ENCODE results near the gene URB1.
"Not testable (repeated sequence)": the region's sequence is repeated elsewhere in the genome, so short reads cannot be mapped to it uniquely, and the experiment has no call there.

Gene URB1, protein sequence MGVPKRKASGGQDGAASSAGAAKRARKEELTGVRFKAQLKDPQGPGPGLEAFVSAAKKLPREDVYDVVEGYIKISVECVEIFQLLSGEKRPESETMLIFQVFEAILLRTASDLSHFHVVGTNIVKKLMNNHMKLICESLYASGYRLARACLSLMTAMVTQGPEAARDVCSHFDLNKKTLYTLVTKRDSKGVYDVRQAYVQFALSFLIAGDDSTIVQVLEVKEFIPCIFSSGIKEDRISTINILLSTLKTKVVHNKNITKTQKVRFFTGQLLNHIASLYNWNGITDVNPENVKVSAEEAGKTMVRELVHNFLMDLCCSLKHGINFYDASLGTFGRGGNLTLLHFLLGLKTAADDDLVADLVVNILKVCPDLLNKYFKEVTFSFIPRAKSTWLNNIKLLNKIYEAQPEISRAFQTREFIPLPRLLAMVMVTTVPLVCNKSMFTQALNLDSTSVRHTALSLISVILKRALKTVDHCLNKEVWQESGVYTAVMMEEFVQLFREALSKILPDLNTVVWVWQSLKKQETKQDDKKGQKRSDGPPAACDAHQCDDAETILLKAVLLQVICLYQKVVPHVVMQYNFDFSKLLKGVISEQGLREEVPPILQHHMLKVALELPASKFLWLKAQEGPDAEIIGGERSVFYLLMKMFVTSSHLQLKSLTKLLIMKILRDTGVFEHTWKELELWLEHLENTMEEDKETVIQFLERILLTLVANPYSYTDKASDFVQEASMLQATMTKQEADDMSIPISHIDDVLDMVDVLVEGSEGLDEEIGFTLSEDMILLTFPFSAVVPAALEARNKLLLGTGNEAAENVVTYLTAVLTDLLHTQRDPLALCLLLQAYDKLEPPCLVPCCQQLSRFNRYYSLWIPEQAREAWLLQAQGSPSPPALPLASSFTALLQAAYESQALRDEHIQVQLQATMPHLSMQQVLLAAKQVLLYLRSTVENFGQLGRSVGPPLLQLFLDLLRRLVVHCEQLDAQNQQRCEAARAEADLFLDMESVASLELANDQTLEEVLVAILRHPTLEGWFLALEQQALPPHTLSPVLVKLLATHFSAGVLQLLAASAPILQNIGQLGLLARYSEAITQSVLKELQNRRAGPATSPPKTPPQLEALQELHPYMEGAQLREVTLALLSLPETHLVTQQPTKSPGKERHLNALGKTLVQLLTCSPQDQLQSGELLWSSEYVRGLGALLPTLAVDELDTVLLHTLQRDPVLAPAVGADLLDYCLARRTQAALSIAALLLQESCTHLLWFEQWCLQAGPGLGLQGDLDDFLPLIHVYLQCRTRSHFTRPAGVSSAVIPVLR (N-terminal part only)
- 62.1 to 127 (median 76.9) reads per million in 4 experiments for total RNA-seq

DNA sequence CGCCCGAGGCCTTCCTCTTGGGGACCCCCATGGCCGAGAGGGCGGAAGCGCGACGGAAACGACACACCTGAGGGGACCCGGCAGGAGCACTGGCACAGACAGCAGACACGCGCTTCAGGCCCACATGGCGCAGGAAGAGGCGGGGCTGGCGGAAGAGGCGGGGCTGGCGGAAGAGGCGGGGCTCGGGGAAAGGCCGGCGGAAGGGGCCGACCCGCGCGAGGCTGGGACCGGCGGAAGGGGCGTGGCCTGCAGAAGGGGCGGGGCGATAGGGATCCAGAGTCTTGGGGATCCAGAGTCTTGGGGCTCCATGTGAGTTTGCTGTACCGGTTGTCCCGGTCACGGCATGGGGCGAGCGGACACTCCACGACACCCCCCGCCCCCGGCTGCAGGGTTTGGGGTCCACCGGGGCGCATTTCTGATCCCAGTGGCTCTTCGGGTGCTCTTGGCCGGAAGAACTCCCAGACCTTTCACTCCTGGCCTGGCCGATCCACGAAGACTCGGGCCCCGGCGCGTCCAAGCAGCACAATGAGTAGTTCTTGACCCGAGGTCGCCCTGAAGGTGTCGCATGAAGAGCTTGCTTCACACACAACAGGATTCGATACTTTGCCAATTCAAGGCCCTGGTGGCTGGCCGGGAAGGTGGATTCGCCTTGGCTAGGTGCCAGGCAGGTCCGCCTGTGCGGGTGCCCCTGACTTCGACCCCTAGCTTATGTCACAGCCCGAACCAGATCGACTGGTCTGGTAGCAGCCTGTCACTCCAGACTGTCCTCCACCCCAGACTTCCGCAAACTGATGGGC, at the start of gene URB1:
URB1 (minus strand) TSS at position 133 of the 797 bp plus-strand sequence; CDS start at position 31, 102 bp downstream.
- peak; percentile 94 for DNase-seq

DNA sequence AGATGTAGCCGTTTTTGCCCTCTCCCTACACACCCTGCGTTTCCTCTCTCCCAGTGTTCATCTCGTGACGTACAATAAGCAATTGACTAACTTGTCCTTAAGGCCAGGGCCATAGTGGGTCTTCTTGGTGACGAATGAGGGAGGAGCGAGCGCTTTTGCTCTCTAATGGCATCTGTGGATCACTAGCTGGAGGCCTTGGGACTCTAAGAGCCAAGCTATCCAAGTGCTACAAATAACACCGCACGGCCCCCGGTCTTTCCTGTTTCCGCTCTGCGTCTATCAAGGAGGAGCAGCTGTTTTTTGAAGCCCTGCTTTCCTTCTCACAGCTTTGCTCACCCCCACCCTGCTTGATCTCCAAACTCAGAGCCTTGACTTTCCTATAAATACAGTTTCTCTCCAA, 44.9 kb upstream of the URB1 start:
- DNase-seq, result no peak

DNA sequence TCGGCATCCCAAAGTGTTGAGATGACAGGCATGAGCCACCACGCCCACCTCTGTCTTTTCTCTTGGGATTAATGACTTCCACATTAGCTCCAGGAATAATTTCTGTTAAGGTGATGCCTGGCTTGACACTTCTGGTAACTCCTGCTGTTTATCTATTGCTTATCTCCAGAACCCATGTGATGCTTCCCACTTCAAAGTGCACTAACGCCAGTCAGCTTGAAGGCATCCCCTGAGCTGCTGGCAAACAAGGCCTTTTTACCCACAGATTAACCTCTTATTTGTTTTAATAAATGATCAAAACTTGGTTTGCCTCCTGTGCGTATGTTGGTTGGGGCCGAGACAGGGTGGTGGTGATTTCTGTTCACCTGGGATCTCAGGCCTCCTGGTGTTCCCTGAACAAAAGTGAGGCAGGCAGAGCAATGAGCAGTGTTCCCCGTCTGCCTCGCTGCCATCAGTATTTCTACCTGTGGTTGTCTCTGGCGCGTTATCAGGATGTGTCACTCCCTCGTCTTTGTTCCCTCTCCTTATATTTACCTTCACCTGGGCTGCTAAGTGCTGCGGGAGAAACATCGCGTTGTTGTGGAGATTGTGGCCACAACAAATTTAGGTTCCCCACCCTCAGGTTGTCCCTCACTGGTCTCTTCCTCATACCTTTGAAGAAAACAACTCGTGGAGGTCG, 40.3 kb upstream of the URB1 start:
- not testable (repeated sequence) for DNase-seq

DNA sequence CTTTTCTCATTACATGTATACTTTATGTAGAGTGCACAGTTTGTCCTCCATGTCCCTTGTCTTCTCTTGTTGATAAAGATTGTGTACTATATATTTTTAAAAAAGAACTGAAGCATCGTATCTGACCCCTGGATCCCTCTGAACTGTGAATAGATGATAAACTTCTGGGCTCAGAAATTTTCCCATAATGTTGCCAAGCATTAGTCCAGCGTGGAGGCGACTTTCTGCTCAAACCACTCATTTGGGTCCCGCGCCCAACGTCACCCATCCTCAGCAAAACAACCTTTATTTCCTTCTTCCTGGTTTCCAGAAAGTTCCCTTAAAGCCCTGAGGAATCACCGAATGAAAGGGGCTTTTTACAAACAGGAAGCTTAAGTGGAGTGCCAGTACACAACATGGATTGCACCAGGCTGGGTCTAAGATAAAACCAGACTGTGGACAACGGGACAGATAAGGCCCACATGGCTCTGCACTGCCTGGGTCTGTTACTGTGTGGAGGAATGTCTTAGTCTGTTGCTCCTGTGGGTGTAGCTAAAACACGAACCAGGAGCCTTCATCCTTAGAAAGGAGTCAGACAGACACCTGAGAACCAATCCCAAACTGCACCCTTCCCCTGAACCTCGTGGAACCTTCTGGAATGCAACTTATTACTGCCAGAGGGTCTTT, 35.3 kb upstream of the URB1 start:
- no peak for DNase-seq

DNA sequence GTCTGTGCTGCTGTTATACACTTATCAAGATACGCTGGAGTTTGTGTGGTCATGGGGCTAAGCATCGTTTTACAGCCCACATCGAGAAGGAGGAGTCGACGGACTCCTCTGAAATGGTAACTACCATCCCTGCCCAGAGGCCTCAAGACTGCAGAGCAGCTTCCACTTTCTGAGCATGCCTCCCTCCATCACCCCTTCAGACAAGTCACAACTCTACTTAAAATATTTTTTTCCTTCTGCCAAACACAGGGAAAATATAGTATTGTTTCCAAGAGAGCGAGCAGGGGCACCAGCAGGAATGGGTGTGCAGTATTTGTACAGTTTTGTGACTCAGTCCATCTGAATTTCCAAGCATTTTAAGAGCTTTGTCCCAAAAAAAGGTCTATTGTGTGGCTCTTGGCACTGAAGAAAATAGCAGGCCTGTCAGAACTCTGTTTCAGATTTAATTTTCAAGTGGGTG, 33.8 kb upstream of the URB1 start:
- DNase-seq, result no peak

DNA sequence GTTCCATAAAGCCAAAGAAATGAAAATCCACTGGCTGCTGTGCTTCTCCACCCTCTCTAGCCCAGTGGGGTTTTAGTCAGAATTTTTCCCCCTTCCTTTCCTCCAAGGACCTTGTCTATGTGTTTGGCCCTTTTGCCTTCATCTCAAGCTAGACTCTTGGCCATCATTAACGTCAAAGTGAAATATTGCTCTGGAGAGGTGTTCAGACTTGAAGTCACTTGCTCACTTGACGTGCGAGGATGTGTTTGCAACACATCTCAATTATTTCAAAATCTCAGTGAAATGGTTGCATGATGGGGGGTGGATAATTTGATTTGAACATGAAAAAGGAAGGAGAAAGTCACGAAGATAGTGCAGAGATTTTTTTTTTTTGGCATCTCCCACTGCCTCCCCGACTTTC, 33.3 kb upstream of the URB1 start:
- DNase-seq, result no peak

DNA sequence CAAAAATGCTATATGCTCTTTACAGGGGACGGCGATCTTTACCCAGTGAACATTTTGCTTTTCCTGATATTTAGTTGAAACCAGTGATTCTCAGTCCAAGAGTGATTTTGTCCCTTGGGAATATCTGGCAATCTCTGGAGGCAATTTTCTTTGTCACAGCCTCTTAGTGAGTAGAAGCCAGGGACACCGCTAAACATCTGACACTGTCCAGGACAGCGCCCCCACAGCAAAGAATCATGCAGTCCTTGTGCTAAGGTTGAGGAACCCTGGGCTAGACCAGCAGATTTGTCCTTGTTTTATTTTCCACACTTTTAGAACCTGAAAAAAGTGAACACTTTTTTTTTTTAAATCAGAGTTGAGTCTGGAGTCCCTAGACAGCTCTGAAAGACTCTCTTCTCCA, 32.8 kb upstream of the URB1 start:
- no peak for DNase-seq

DNA sequence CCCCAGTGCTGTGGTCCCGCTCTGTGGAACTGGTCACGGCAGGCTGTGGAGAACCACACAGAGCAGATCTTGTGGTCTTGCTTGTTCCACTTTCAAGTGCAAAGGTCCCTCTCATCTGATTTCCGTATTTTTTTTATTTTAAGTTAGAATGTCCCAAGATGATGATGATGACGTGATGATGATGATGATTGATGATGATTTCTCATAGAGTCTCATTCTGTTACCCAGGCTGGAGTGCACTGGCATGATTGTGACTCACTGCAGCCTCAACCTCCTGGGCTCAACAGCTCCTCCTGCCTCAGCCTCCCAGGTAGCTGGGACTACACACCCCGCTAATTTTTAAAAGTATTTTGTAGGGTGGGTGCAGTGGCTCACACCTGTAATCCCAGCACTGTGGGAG, 31.9 kb upstream of the URB1 start:
- DNase-seq, result no peak

DNA sequence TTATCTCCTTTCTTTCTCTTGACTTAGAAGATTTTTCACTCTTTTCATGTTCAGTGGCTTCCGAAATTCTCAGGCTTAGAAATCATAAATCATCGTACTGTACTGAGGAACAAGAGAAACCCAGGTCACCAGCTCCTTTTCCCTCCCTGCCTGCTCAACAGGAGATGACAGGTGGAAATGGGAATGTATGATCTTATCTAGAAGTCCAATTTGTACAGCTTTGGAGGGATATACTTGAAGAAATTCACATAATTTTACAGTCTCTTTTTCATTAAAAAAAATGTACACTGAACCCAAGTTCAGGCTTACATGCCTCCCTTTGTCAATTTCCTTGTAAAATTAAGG, 31.4 kb upstream of the URB1 start:
- DNase-seq, result no peak

DNA sequence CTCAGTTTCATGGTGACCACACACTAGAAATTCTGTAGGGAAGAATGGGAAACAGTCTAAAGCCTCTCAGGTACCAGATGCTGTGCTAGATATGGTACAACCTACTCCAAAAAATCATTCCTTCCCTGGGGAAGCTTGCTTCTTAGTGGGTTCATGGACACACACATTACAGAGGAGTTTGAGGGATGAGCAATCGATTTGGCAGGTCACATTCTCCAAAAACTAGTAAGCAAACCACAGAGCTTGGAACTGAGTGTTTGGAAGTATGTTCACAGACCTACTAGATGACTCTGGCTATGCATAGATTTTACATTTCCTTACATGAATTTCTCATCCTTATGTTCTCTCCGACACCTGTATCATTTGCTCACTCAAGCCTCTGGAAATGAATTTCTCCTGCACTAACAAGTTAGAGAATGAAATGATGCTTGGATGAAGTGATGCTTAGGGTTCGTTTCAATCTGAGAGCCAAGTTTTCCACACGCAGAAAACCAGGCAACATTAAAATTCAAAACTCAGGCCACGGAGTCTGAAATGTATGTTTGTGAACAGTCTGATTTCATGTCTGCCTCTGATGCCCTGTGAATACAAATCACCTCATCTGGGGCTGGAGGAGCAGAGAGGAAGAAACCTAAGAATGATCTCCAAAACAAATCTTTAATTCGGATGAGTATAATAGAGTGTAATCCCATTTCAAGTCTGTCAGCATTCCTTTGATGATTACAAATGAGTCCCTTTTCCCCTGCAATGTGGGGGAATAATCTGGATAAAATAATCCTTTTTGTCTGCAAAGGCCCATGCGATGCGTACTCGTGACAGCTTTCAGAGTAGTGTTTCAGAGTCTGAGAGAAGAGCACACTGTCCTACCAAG, 30.7 kb upstream of the URB1 start:
- DNase-seq, result no peak

DNA sequence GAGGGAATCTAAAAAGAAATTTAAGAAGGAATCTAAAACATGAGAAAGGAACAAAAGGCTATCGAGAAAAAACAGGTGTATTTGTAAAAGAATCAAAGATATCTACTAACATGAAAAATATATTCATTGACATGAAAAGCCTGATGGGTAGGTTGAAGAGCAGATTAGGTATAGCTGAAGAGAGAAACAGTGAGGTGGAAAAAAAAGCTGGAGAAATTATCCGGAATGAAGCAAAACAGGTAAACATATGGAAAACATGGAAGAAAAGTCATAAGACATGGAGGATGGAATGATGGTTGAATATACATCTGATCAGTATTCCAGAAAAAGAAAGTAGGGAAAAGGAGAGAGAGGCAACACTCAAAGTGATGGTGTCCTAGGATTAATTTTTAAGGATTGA, 29.3 kb upstream of the URB1 start:
- no peak for DNase-seq

DNA sequence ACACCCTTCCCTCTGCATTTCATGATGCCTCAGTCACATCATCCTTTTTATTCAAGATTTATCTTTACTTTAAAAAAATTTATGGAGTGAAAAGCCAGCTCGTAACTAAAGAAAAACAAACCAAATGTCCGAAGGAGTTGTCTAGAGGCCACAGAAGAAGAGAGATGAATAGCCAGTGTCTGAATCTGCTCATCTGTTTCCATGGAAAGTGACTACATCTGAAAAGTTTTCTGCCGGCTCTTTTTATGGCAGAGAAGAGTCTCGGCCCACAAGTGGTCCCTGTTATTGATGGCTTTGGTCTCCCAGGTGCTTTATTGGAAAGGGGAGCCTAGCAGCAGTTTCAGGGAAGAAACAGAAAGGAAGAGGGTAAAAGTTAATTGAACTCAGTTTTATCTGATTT, 25.3 kb upstream of the URB1 start:
- no peak for DNase-seq

DNA sequence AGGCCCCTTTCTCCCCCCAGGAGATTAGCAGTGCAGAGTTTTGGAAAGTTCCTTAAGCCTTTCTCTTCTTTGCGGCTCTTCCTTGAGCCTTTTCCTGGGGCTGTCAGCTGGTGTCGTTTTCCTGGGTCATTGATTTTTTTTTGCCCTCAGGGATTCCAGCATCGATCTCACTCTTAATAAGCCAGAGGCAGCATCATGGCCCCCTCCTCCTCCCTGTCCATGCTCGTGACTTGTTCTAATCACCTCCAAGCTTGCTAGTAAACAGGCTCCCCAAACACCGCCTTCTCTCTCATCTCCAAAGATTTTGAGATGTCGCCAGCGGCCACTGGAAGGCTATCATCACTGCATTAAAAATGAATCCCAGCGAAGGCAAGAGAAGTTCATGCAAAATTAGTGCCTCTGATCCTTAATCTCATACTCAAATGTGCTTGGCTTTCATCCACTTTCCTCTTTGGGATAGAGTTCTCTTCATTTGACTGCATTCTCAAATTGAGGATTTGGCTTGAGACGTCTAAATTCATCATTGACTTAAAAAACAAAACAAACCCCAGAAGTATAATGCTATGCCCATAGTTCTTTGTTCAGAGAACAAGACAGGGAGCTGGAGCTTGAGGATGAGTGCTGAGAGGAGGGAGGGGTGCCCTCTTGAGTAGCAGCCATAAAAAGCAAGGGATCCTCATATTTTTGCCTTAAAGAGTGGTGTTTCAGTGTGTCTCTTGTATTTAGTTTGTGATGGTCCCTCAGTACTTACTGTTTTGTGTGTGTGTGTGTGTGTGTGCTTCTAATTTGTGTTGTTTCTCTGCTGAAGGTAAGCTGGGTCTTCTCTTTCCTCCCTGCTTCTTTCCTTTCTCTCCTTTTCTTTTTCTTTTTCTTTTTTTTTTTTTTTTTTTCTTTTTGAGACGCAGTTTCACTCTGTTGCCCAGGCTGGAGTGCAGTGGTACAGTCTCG, 22.9 kb upstream of the URB1 start:
- DNase-seq, result no peak

DNA sequence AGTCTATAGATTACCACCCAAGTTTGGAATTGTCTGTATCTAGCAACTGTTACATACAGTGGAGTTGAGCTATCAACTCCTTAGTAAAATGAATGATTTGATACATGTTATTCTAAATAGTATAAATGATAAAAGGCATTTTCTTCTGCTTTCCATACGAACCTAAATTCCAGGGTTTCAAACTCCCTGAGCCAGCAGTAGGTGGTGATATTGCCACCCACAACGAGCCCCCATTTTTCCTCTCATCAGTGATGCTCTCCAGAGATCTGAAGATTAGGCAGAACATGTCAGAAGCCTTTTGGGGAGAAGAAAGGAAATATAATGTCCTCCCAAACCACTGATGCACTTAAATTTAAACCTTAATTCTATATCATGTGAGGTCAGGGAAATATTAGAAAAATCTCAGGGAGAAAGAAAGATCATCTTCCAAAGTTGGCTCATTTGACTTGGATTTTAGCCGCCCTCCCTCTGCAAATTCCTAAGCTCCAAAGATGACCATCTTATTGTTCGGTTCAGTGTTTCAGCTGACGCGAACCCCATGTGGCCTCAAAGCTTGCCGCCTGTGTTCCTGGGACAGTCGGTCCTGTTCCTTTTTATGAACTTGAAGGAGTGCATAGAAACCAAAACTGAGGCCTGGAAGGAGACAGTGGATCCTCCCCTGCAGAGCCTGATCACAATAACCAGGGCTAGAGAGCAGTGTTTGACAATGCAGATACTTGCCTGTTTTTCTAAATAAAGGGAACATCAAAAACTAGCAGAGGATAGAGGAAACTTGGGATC, 22.0 kb upstream of the URB1 start:
- no peak for DNase-seq

DNA sequence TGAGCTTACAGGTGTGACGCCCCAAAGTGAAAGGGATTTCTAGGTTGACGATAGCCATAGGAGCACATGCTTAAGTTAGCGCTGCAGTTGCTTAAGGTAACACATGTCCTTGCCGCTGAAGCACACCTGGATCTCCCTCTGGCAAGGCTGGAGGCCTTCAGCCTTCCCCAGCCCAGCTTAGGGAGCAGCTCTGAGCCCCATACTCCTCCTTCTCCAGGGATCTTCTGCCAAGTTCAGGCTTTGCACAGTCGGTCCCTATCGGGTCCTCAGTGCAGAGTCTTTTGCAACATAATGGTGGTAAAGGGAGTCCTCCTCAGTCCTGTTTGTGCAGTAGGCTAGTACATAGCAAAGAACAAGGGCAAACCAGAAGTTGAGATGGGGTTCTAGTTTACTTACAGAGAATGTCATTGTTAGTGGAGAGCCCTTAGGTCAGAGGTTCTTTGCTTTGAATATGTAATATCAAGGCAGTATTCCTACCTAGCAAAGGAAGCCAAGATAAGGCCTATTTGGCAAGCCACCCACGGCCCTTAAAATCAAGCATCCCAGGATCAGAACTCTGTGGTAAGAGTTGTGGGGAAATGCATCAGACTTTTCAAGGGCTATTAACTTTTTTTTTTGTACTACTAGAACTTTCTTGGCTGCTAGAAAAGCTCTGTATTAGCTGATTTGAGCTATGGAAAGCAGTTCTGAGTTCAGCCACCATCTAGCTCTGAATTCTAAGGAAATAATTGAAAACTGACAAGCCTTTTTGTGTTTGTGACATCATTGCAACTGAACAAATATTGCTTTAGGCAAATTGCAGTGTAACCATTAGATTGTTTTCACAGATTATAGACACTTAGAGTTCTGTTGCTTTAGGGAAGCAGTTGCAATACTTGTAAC, 21.1 kb upstream of the URB1 start:
- DNase-seq, result no peak

DNA sequence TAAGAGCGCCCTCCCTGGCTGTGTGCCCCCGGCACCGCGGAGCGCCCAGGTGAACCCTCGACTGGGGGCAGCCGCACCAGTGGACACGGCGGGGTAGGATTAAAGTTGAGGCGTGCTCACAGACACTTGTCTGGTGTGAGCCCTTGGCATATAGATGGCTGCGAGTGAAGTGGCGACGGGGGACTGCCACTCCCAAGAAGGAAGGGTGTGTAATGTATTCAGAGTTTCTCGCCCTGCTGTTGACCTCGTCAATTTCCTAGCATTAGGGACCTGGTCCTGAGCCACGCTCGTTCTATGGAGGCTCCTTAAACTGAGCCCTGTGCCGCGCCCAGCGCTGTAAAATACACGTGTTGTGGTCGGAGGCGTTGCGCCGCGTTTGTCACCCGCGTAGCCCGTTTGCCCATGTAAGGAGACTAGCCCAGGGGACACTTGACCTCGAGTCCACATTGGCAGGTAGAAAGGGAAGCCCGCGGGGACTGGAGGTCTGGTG, 20.2 kb upstream of the URB1 start:
- DNase-seq, result no peak
